ENCODE measurements around the gene MPRIP.

DNA sequence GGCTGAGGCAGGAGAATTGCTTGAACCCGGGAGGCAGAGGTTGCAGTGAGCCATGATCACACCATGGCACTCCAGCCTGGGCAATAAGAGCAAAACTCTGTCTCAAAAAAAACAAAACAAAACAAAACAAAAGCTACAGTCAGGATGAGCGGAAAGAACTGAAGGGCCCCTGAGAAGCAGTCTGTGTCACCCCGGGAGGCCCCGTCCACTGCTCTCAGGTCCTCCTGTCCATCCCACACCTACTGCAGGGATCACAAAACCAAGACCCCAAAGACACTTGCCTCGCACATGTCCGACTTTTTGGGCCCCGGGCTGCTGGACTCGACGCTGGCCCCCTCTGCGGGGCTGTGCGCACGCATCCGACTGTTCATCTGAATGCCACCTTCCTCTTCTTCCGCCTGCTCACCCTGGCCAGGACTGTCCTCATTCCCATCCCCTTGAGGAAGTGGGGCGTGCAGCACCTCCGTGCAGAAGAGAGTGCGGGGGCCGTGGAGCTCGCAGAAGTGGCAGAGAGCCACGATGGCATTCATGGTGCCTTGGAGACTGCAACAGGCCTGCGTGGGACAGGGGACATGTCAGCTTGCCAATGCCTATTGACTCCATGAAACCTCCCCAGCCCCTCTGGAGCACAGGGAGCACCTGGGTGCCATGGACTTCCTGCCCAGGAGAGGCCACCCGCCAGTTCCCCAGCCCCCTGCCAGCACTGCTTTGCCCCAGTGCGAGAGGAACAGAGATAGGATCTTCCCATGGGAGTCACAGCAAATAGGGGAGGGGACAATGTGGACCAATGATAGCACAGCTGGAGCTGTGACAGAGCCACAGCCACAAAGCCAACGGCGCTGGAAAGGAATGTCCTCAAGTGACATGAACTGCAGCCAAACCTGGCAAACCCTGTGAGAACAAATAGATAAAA, 185.6 kb downstream of the MPRIP start:
- TF ChIP-seq POLR2A (IDR thresholded peaks at IDR 0.05): no peak
- TF ChIP-seq POLR2AphosphoS5 (IDR thresholded peaks at IDR 0.05): no peak
